Measurements from ENCODE around the gene NSD2. TPM values are rescaled to one million over a fixed set of nuclear protein-coding genes. Genes with fewer than 3 reads are reported as not detected.

Gene NSD2
- polyA plus RNA-seq, 4 donors = 73.6 to 85.8 (median 81.7) TPM

- DNase-seq (ENCODE audit: low read depth in 4 of 4, low spot score in 3 of 4) = no peak
Observed at GRCh38 chr4:1964971-1965370, 93.8 kb downstream of the NSD2 start.

- DNase-seq (ENCODE audit: low read depth in 4 of 4, low spot score in 3 of 4) = no peak
Observed at GRCh38 chr4:1967512-1968149, 96.4 kb downstream of the NSD2 start.

GRCh38 chr4:1968686-1969295, 97.6 kb downstream of the NSD2 start:
- no peak for DNase-seq (ENCODE audit: low read depth in 4 of 4, low spot score in 3 of 4)

GRCh38 chr4:1969928-1970723, 98.9 kb downstream of the NSD2 start:
- DNase-seq (ENCODE audit: low read depth in 4 of 4, low spot score in 3 of 4) = no peak

- DNase-seq (ENCODE audit: low read depth in 4 of 4, low spot score in 3 of 4) = no peak
Observed at GRCh38 chr4:1970926-1971325, 99.7 kb downstream of the NSD2 start.

GRCh38 chr4:1971456-1972200, 100.4 kb downstream of the NSD2 start:
- DNase-seq (ENCODE audit: low read depth in 4 of 4, low spot score in 3 of 4) = no peak

GRCh38 chr4:1972414-1972813, 101.2 kb downstream of the NSD2 start:
- DNase-seq (ENCODE audit: low read depth in 4 of 4, low spot score in 3 of 4) = no peak

- no peak for DNase-seq (ENCODE audit: low read depth in 4 of 4, low spot score in 3 of 4)
Observed at GRCh38 chr4:1973218-1973617, 102.0 kb downstream of the NSD2 start.

- no peak for DNase-seq (ENCODE audit: low read depth in 4 of 4, low spot score in 3 of 4)
Observed at GRCh38 chr4:1973661-1974060, 102.5 kb downstream of the NSD2 start.

- DNase-seq (ENCODE audit: low read depth in 4 of 4, low spot score in 3 of 4) = no peak
Observed at GRCh38 chr4:1974840-1975239, 103.6 kb downstream of the NSD2 start.

- no peak for DNase-seq (ENCODE audit: low read depth in 4 of 4, low spot score in 3 of 4)
Observed at GRCh38 chr4:1975391-1975801, 104.2 kb downstream of the NSD2 start.

GRCh38 chr4:1975880-1976279, 104.7 kb downstream of the NSD2 start:
- no peak for DNase-seq (ENCODE audit: low read depth in 4 of 4, low spot score in 3 of 4)

- DNase-seq (ENCODE audit: low read depth in 4 of 4, low spot score in 3 of 4) = no peak
Observed at GRCh38 chr4:1976416-1977352, 105.5 kb downstream of the NSD2 start.

GRCh38 chr4:1978226-1978625, 107.0 kb downstream of the NSD2 start:
- DNase-seq (ENCODE audit: low read depth in 4 of 4, low spot score in 3 of 4) = no peak

- no peak for DNase-seq (ENCODE audit: low read depth in 4 of 4, low spot score in 3 of 4)
Observed at GRCh38 chr4:1978741-1979476, 107.7 kb downstream of the NSD2 start.

GRCh38 chr4:1979477-1980196, 108.4 kb downstream of the NSD2 start:
- DNase-seq (ENCODE audit: low read depth in 4 of 4, low spot score in 3 of 4) = no peak

GRCh38 chr4:1980561-1981041, 109.4 kb downstream of the NSD2 start:
- no peak for DNase-seq (ENCODE audit: low read depth in 4 of 4, low spot score in 3 of 4)

- DNase-seq (ENCODE audit: low read depth in 4 of 4, low spot score in 3 of 4) = no peak
Observed at GRCh38 chr4:1981251-1982058, 110.3 kb downstream of the NSD2 start.

Measured in left renal pelvis (tissue), 4 donors.